HEK293T (cell line): Measurements from ENCODE around the gene RAB28.

ENCODE experiments used
- HDGF ChIP-seq: fragments of 450-650 bp; IDR thresholded peaks from 2 replicates; pipeline ENCODE4 v1.6.1; 2017; ENCODE audit warnings: antibody characterized with exemption, borderline replicate concordance
- LEF1 ChIP-seq: fragments of 450-650 bp; IDR thresholded peaks from 2 replicates; pipeline ENCODE4 v1.6.1; 2017; ENCODE audit warnings: mild to moderate bottlenecking, borderline replicate concordance

- TF ChIP-seq LEF1: no peak
- no peak for TF ChIP-seq HDGF
These were observed 51.7 kb downstream of the RAB28 start for GRCh38 chr4:13432453-13432852.
